Raji (cell line): ENCODE results near the gene SGPP2.

ENCODE experiments used
- POLR2A ChIP-seq: IDR thresholded peaks from 2 replicates; pipeline ENCODE4 v1.6.1; 2011; ENCODE audit warnings: low read depth, low read length, control low read depth; ENCODE audit not compliant: insufficient read depth

Gene SGPP2

DNA sequence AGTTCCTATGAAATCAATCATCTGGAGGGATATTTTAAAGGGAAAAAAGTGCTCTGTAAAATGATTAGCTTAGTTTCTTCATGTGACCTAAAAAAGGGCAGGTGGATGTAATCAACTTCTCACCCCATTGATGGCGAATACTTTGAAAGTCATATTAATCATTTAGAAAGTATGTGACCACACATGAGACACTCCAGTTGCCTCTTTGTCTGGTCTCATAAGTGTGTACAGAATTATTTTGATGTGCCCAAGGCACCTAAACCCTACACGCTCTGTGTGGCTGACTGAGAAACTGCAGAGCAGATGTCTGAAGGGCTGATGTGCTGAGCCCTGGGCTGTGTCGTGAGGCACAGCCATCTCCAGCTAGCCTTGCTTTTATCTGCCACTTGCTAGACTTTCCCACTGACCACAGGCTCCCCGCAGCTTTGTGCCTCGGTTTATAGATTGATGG, 26.9 kb downstream of the SGPP2 start:
- TF ChIP-seq POLR2A: no peak

- TF ChIP-seq POLR2A: no peak
These were observed 28.1 kb downstream of the SGPP2 start for GRCh38 chr2:222452422-222452950.

- TF ChIP-seq POLR2A: no peak
These were observed 32.2 kb downstream of the SGPP2 start for GRCh38 chr2:222456479-222457077.

DNA sequence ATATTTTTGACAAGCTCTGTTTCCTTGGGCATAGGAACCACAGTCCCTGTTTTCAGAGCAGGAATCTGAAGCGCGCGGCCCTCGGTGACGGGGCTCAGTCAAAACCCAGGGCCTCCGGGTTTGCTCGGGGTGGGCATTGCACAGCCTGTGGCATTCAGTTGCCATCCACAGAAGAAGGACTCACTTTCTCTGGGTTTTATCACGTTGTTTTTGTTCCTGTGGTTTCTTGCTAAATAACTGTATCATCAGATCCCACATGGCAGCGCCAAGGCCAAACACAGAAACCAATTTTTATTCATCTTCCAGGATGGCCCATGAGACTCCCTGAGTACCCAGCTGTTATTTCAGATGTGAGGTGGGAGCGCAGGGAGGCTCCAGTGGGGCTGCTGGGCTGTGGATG, 35.6 kb downstream of the SGPP2 start:
- TF ChIP-seq POLR2A: no peak

DNA sequence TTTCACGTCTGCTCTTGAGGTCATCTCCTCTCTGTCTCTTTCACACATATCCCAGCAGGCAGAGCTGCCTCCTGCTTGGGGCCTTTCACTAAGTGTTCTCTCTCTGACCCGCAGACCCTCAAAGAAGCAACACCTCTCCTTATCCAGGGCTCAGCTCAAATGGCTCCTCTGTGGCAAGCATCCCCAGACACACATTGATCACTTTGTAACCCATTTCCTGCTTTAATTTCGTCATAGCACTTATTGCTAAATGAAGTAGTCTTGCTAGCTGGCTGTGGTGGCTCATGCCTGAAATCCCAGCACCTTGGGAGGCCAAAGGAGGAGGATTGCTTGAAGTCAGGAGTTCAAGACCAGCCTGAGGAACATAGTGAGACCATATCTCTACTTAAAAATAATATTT, 41.4 kb downstream of the SGPP2 start:
- TF ChIP-seq POLR2A: no peak

DNA sequence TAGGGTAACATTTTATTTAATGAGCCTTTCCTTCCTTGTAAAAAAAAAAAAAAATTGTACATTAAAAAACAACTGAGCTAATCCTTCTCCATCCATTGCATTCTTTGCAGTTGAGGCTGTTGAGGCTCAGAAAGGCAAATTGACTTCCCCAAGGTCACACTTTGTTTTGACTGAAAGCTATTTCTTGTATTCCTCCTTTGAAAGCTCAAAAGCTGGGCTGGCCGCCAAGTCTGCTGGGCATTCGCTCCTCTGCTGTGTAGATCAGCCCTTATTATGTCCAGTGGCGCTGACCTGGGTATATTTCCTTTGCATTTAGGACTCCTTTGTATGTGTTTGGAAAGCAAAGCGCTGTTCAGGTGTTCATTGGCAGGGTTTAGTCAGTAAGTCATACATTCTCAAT, 44.0 kb downstream of the SGPP2 start:
- no peak for TF ChIP-seq POLR2A

DNA sequence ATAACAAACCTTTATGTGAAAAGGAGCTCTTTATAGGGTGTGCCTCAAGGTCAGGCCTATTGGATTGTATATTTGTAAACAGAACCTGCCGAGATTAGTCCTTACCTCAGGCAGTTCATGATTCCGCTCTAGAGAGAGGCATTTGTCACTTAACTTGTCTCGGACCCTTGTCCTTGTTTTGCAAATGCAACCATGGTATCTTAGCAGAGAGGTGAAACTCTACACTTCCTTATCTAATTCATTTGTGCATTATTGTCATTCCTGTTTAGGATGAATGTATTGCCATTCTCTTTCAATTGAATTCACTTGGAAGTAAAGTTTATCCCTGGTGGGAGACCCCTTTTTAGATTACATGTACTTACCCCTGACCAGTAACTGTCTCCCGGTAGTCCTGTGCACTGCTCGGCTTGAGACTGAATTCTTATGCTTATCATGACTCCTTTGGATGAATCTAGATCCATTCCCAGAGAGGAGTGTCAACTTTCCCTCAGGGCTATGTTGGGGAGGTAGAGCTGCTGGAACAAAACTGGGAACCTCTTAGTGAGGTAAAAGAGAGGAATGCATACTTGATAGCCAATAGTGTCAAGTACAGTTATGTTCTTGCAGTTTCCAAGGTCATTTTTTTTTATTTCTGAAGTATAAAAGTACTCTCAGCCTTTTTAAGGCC, 46.6 kb downstream of the SGPP2 start:
- no peak for TF ChIP-seq POLR2A

- no peak for TF ChIP-seq POLR2A
These were observed 53.7 kb downstream of the SGPP2 start for GRCh38 chr2:222477962-222478608.

GRCh38 chr2:222479859-222480258, 55.5 kb downstream of the SGPP2 start:
- TF ChIP-seq POLR2A: no peak

GRCh38 chr2:222480497-222480896, 56.2 kb downstream of the SGPP2 start:
- TF ChIP-seq POLR2A: no peak

- no peak for TF ChIP-seq POLR2A
These were observed 57.6 kb downstream of the SGPP2 start for GRCh38 chr2:222481941-222482340.

DNA sequence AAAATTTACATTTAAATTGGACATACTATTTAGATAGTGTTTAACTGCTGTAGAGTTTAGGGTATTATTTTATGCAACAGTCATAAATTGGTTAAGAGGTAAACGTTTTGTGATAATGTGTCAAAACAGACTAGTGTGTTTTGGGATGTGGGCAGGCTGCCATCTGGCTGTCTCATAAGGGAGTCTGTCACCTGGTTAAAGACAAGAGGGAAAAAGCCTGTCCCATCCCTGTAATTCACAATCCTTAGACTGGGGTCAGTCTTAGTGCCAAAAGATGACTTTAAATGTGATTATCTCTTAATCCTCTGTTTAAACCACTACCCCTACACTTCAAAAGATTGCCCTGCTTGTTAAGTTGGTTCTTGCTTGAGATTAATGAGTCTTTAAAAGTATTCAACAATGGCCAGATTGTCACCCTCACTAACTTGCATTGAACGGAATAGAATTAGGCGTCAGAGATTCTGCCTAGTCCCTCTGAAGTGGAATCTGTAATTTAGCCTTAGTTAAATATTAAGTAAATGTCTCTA, 59.2 kb downstream of the SGPP2 start:
- TF ChIP-seq POLR2A: no peak

DNA sequence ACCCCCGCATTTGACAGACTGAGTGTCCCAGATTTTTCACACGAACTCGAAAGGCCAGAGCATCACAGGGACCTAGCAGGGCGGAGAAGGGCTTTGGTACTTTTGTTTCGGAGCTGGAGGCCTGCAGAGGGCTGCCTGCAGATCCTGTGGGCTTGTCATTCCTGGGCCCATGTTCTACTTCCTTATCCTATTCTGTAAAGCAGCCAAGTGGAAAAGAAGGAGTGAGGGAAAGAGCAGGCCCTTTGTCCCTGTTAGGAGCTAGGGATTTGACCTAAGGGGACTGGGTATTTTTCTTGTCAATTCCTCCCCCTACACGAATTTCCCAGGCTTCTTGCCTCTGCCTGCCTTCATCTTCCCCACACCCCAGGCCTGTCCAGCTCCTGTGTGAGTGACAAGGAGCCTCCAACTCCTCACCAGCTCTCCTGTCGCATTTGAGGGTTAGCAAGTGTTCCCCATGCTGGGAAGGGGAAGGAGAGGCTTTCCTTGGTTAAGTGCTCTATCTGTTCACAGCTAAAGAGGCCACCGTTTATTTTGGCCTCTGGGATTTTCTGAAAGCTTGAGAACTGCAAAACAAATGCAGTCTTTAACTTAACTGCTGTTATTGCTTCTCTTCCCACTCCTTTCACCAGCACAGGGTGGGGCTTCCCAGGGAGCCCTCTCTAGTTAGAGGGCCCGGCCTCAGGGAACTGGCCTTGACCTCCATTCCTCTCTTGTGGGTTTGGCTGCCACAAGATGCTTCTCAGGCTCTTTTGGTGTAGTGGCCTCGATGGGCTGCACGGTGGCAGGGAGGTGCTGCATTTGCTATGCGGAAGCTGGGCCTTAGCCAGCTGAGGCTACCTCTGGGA, 61.2 kb downstream of the SGPP2 start:
- TF ChIP-seq POLR2A: no peak

DNA sequence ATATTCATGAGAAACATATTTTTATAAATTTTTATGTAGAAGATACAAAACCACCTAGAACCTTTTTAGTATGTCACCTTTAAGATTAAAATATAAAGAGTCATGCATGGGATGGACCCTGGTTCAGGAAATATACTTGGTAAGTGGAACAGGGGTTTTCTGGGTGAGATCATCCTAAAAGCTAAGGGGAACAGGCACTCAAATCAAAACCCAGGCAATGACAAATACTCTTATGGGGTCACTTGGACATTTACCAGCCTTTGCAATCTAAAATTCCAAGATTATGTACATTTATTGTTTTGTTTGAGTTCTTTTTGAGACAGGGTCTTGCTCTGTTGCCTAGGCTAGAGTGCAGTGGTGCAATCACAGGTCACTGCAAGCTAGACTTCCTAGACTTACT, 65.8 kb downstream of the SGPP2 start:
- no peak for TF ChIP-seq POLR2A

DNA sequence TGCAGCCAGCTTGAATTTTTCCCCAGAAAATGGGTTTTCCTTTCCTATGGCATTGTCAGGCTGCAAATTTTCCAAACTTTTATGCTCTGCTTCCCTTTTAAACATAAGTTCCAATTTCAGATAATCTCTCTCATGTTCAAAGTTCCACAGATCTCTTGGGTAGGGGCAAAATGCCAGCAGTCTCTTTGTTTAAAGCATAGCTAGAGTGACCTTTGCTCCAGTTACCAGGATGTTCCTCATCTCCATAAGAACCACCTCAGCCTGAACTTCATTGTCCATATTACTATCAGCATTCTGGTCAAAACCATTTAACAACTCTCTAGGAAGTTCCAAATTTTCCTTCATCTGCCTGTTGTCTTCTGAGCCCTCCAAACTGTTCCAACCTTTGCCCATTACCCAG, 68.3 kb downstream of the SGPP2 start:
- TF ChIP-seq POLR2A: no peak

- TF ChIP-seq POLR2A: no peak
These were observed 69.9 kb downstream of the SGPP2 start for GRCh38 chr2:222494104-222494739.
